ENCODE data around the gene HAGH.
"Not testable (repeated sequence)": the region's sequence is repeated elsewhere in the genome, so short reads cannot be mapped to it uniquely, and the experiment has no call there.

Gene HAGH

GRCh38 chr16:1809281-1809801 is 17.3 kb downstream of the HAGH start:
- no peak for DNase-seq

- DNase-seq, result no peak
Measured at GRCh38 chr16:1808691-1809090, 17.9 kb downstream of the HAGH start.

- DNase-seq, result no peak
Measured at GRCh38 chr16:1807626-1808025, 19.0 kb downstream of the HAGH start.

- DNase-seq, result no peak
Measured at GRCh38 chr16:1800701-1801100, 25.9 kb downstream of the HAGH start.

GRCh38 chr16:1799263-1799662 is 27.4 kb downstream of the HAGH start:
- not testable (repeated sequence) for DNase-seq

- no peak for DNase-seq
Measured at GRCh38 chr16:1794908-1795666, 31.5 kb downstream of the HAGH start.

GRCh38 chr16:1794221-1794871 is 32.3 kb downstream of the HAGH start:
- DNase-seq, result no peak

GRCh38 chr16:1793578-1794220 is 32.9 kb downstream of the HAGH start, which contains the start of gene IGFALS:
Gene IGFALS, minus strand, starts transcription at chr16:1793705. Its CDS starts 53 bp downstream, at chr16:1793652.
- DNase-seq, result no peak

GRCh38 chr16:1792836-1793577 is 33.6 kb downstream of the HAGH start:
- DNase-seq, result no peak

GRCh38 chr16:1791943-1792812 is 34.4 kb downstream of the HAGH start:
- no peak for DNase-seq

- no peak for DNase-seq
Measured at GRCh38 chr16:1791256-1791942, 35.2 kb downstream of the HAGH start.

- no peak for DNase-seq
Measured at GRCh38 chr16:1790611-1791255, 35.9 kb downstream of the HAGH start.

- no peak for DNase-seq
Measured at GRCh38 chr16:1790261-1790610, 36.4 kb downstream of the HAGH start.

- no peak for DNase-seq
Measured at GRCh38 chr16:1789643-1790045, 37.0 kb downstream of the HAGH start.

GRCh38 chr16:1788708-1789100 is 37.9 kb downstream of the HAGH start:
- DNase-seq, result no peak

- DNase-seq, result no peak
Measured at GRCh38 chr16:1788095-1788707, 38.4 kb downstream of the HAGH start.

- no peak for DNase-seq
Measured at GRCh38 chr16:1787322-1788094, 39.1 kb downstream of the HAGH start.

- DNase-seq, result no peak
Measured at GRCh38 chr16:1787056-1787321, 39.6 kb downstream of the HAGH start.

GRCh38 chr16:1786242-1787055 is 40.2 kb downstream of the HAGH start:
- no peak for DNase-seq

Measured in stimulated activated CD8-positive, alpha-beta memory T cell treated with anti-CD3 and anti-CD28 coated beads, Interleukin-4, amount 100 ng/mL, for 48 hours (primary cell).